NCI-H1417 (cell line): ENCODE measurements around the gene OR6C70.
"Not testable (repeated sequence)": the region's sequence is repeated elsewhere in the genome, so short reads cannot be mapped to it uniquely, and the experiment has no call there.

Experiments
- DNase-seq, 3 experiments: peaks; one replicate each; lab custom pipeline; 2025; lab: John Stamatoyannopoulos, UW

Gene OR6C70

DNA sequence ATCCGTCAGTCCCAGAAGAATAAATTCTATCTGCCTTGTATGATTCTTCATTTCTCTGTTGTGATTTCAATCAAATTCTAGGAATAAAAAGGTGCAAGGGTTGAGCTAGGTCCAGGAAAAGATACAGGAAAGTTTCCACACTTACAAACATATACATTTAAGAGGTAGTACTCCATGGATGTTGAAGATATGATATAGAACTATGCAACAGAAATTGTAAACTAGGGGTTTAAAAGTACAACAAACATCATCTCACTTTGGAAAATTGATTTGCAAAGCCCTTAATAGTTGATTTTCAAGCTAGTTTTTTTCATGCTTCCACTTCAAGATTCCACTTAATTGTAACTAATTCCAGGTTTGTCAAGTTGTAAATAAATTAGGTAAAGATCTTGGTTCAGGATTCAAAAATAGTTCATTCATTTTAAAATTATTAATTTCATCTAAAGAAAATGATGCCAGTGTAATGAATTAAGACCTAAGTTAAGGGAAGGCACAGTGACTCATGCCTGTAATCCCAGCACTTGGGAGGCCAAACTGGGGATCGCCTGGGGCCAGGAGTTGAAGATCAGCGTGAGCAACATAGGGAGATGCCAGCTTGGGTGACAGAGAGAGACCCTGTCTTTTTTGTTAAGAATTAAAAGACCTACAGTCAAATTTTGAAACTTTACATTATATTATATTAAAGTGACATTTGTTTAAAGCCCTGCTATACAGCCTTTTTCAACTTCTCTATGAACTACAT is at the start of gene OR6C70:
OR6C70 (minus strand) TSS at position 51 of the 742 bp plus-strand sequence; CDS start at position 51, 0 bp downstream.
- no peak for DNase-seq

GRCh38 chr12:55516391-55516790 is 46.5 kb upstream of the OR6C70 start:
- DNase-seq, result no peak

DNA sequence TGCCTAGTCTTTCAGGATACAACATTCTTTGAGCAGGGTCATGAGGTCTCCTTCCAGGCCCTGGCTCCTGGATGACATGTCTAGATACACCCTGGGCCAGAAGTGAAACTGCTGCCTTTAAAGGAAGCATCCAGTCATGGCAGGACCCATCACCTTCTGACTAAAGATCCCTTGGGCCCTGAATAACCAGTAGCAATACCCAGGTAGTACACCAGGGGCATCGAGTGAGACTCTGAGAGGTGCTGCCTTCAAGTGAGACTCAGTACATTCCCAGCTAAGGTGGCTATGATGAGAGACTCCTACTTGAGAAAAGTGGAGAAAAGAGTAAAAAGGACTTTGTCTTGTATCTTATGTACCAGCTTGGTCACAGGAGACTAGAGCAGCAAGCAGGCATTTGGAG is 45.8 kb upstream of the OR6C70 start:
- no peak for DNase-seq

GRCh38 chr12:55501601-55502000 is 31.7 kb upstream of the OR6C70 start:
- DNase-seq, result no peak

GRCh38 chr12:55499810-55500252 is 29.9 kb upstream of the OR6C70 start:
- DNase-seq, result no peak

DNA sequence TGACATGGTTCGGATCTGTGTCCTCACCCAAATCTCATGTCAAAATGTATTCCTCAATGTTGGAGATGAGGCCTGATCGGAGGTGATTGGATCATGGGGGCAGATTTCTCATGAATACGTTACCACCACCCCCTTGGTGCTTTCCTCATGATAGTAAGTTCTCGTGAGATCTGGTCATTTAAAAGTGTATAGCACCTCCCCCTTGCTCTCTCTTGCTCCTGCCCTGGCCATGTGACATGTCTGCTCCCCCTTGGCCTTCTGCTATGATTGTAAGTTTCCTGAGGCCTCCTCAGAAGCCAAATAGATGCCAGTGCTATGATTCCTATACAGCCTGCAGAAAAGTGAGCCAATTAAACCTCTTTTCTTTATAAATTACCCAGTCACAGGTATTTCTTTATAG is 29.3 kb upstream of the OR6C70 start:
- no peak for DNase-seq

DNA sequence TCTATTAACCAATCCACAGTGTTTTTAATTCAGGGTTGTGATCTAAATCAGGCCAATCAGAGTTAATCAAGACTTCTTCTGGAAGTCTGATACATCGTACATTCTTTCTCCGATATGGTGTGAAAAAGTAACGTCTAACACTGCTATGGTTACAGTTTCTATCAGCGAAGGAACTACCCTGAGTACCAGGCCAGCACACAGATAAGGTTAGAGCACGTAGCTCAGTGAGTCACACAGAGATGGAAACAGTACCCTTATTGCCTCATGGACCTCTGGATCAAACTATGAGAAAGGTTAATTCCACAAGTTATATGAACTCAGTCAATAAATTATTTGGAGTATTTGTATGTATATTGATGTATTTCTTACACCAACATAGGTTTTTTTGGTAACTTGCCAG is 25.6 kb upstream of the OR6C70 start:
- DNase-seq, result no peak

- no peak for DNase-seq
These were observed 22.1 kb upstream of the OR6C70 start, which contains the start of gene OR6C68 for GRCh38 chr12:55492078-55492477. Gene OR6C68 (plus strand): TSS chr12:55492378. CDS start chr12:55492378, 0 bp downstream.

DNA sequence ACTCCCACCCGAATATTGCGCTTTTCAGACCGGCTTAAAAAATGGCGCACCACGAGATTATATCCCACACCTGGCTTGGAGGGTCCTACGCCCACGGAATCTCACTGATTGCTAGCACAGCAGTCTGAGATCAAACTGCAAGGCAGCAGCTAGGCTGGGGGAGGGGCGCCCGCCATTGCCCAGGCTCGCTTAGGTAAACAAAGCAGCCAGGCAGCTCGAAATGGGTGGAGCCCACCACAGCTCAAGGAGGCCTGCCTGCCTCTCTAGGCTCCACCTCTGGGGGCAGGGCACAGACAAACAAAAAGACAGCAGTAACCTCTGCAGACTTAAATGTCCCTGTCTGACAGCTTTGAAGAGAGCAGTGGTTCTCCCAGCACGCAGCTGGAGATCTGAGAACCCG is 14.3 kb upstream of the OR6C70 start:
- DNase-seq, result not testable (repeated sequence)

DNA sequence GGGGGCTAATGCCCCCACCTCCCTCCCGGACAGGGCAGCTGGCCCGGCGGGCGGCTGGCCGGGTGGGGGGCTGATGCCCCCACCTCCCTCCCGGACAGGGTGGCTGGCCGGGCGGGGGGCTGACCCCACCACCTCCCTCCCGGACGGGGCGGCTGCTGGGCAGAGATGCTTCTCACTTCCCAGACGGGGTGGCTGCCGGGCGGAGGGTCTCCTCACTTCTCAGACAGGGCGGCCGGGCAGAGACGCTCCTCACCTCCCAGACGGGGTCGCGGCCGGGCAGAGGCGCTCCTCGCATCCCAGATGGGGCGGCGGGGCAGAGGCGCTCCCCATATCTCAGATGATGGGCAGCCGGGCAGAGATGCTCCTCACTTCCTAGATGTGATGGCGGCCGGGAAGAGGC is 9.2 kb upstream of the OR6C70 start:
- not testable (repeated sequence) for DNase-seq

GRCh38 chr12:55472264-55472663 is 2.3 kb upstream of the OR6C70 start:
- no peak for DNase-seq

GRCh38 chr12:55469291-55469690 is 647 bp downstream of the OR6C70 start:
- DNase-seq, result no peak

GRCh38 chr12:55467836-55468235 is 2.1 kb downstream of the OR6C70 start:
- no peak for DNase-seq

DNA sequence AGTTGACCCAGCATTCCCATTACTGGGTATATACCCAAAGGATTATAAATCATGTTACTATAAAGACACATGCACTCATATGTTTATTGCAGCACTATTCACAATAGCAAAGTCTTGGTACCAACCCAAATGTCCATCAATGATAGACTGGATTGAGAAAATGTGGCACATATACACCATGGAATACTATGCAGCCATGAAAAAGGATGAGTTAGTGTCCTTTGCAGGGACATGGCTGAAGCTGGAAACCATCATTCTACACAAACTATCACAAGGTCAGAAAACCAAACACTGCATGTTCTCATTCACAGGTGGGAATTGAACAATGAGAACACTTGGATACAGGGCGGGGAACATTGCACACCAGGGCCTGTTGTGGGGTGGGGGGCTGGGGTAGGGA is 5.0 kb downstream of the OR6C70 start:
- DNase-seq, result not testable (repeated sequence)

GRCh38 chr12:55448825-55449224 is 21.1 kb downstream of the OR6C70 start:
- no peak for DNase-seq

- no peak for DNase-seq
These were observed 23.6 kb downstream of the OR6C70 start for GRCh38 chr12:55446326-55446725.

DNA sequence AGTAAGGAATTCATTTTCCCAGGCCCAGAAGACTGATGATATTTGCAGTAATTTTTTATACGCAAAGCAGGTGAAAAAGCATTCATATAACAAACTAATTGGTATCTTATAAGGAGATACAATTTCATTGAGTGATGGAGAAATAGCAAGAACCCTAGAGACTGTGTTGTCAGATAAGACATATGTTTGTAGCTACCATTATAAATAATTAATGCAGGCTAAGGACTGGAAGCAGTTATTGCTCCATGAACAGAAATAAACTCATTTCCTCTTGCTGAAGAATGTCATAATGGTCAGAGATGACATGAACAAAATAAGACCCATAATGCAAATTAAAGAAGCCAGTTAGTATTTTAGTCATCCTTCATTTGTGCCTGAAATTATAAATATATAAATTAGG is 24.6 kb downstream of the OR6C70 start:
- no peak for DNase-seq

DNA sequence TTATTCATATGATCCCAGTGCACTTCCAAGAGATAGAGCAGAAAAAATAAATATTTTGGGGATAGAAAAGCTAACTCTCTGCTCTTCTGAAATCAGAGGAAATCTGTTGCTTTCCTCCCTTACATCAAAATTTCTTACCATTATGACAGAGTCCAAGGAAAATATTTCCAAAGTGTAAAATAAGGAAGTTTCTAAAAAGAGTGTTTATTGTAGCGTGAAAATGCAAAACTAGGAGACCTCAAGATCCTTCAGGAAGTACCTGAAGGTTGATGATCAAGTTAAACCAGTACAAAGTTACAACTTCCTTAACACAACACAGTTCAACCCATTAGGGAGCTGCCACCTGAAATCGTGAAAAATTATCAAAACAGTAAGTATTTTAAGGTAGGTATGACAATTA is 26.2 kb downstream of the OR6C70 start, which contains the start of gene OR6C2:
OR6C2 (plus strand) TSS at position 301 of the 400 bp plus-strand sequence. CDS start 8,138 bp downstream, outside the sequence.
- no peak for DNase-seq

- not testable (repeated sequence) for DNase-seq
These were observed 28.7 kb downstream of the OR6C70 start for GRCh38 chr12:55441233-55441632.

- DNase-seq, result no peak
These were observed 41.4 kb downstream of the OR6C70 start for GRCh38 chr12:55428331-55429243.

DNA sequence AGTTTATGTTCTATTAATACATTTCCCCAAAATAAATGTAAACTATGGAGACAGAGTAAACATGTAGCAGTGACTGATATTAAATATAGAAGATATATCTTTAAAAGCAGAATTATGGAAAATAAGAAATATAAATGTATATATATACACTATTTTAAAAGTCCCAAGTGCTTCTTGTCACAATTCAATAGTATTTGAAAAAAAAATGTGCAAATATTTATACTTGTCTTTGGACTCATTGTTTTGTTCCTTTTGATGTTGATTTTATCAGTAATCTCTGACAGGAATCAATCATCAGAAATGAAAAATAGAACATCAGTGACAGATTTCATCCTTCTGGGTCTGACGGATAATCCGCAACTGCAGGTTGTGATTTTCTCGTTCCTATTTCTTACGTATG is 44.0 kb downstream of the OR6C70 start, which contains the start of gene OR6C76:
OR6C76 (plus strand) TSS at position 301 of the 400 bp plus-strand sequence; CDS start at position 301, 0 bp downstream.
- no peak for DNase-seq

- no peak for DNase-seq
These were observed 49.5 kb downstream of the OR6C70 start for GRCh38 chr12:55420307-55420962.
